HG03571 (cell line): ENCODE data around the gene MAP2.
"Not testable (repeated sequence)": the region's sequence is repeated elsewhere in the genome, so short reads cannot be mapped to it uniquely, and the experiment has no call there.

Experiments
- ATAC-seq: cut with Tn5 transposase; IDR thresholded peaks from one replicate; pipeline ENCODE4 v1.9.1; 2021; ENCODE audit not compliant: unreplicated experiment

Gene MAP2

GRCh38 chr2:209473930-209474419, 50.1 kb downstream of the MAP2 start:
- ATAC-seq: no peak

GRCh38 chr2:209474960-209475359, 51.1 kb downstream of the MAP2 start:
- no peak for ATAC-seq

GRCh38 chr2:209476367-209477208, 52.7 kb downstream of the MAP2 start:
- ATAC-seq: no peak

GRCh38 chr2:209492296-209492695, 68.4 kb downstream of the MAP2 start:
- ATAC-seq: not testable (repeated sequence)

- ATAC-seq: not testable (repeated sequence)
These were observed 71.3 kb downstream of the MAP2 start for GRCh38 chr2:209495068-209495620.

- no peak for ATAC-seq
These were observed 72.2 kb downstream of the MAP2 start for GRCh38 chr2:209495855-209496585.

GRCh38 chr2:209496586-209496982, 72.7 kb downstream of the MAP2 start:
- ATAC-seq: no peak

GRCh38 chr2:209498614-209499013, 74.8 kb downstream of the MAP2 start:
- ATAC-seq: no peak

- ATAC-seq: no peak
These were observed 75.2 kb downstream of the MAP2 start for GRCh38 chr2:209499069-209499468.

GRCh38 chr2:209501579-209501978, 77.7 kb downstream of the MAP2 start:
- no peak for ATAC-seq

- ATAC-seq: no peak
These were observed 81.6 kb downstream of the MAP2 start for GRCh38 chr2:209505410-209505809.

- no peak for ATAC-seq
These were observed 84.4 kb downstream of the MAP2 start for GRCh38 chr2:209508255-209508654.

GRCh38 chr2:209511637-209512036, 87.8 kb downstream of the MAP2 start:
- ATAC-seq: no peak

- ATAC-seq: no peak
These were observed 89.1 kb downstream of the MAP2 start for GRCh38 chr2:209512971-209513370.

GRCh38 chr2:209517436-209517835, 93.6 kb downstream of the MAP2 start:
- no peak for ATAC-seq

GRCh38 chr2:209519271-209519670, 95.4 kb downstream of the MAP2 start:
- ATAC-seq: no peak

GRCh38 chr2:209519906-209520305, 96.1 kb downstream of the MAP2 start:
- ATAC-seq: no peak

GRCh38 chr2:209523041-209523740, 99.3 kb downstream of the MAP2 start:
- ATAC-seq: no peak

- peak; percentile 49 for ATAC-seq
These were observed 100.0 kb downstream of the MAP2 start for GRCh38 chr2:209523867-209524266.

- no peak for ATAC-seq
These were observed 101.5 kb downstream of the MAP2 start for GRCh38 chr2:209525331-209525730.

GRCh38 chr2:209525834-209526281, 102.0 kb downstream of the MAP2 start:
- peak; percentile 36 for ATAC-seq
